GM23338 (cell line): Measurements from ENCODE around the gene CKB. TPM values are rescaled to one million over a fixed set of nuclear protein-coding genes. Genes with fewer than 3 reads are reported as not detected.

Experiments
- ATAC-seq: fragments of 200-7000 bp; cut with Tn5 transposase; 3 replicates; pipeline ENCODE4 v1.9.1; 2020
- DNase-seq: peaks from one replicate; pipeline ENCODE4 v3.0.0-alpha.2; 2015; ENCODE audit warnings: low spot score
- H2AFZ ChIP-seq: fragments of 200-600 bp; sonication (generic); 2 replicates; pipeline ENCODE4 v1.8.0; 2016; ENCODE audit warnings: antibody characterized with exemption, mild to moderate bottlenecking, moderate library complexity
- H3F3A ChIP-seq: fragments of 200-600 bp; sonication (generic); replicated peaks from 2 replicates; pipeline ENCODE4 v1.8.0; 2017; ENCODE audit warnings: antibody characterized with exemption, mixed run types, low read depth
- H3K27ac ChIP-seq: fragments of 200-600 bp; sonication (generic); 2 replicates; pipeline ENCODE4 v1.6.1; 2016; ENCODE audit warnings: low read depth
- H3K27me3 ChIP-seq: fragments of 200-600 bp; sonication (generic); 2 replicates; pipeline ENCODE4 v1.8.0; 2016; ENCODE audit warnings: mild to moderate bottlenecking, mixed run types, moderate library complexity; ENCODE audit not compliant: insufficient read depth
- H3K36me3 ChIP-seq: fragments of 200-600 bp; sonication (generic); 2 replicates; pipeline ENCODE4 v1.8.0; 2016; ENCODE audit warnings: mild to moderate bottlenecking; ENCODE audit not compliant: insufficient read depth
- H3K4me1 ChIP-seq: fragments of 200-600 bp; sonication (generic); 2 replicates; pipeline ENCODE4 v1.8.0; 2016; ENCODE audit warnings: mild to moderate bottlenecking, moderate library complexity; ENCODE audit not compliant: insufficient read depth
- H3K4me2 ChIP-seq: fragments of 200-600 bp; sonication (generic); 2 replicates; pipeline ENCODE4 v1.7.1; 2017; ENCODE audit warnings: mixed run types
- H3K4me3 ChIP-seq: fragments of 200-600 bp; sonication (generic); 2 replicates; pipeline ENCODE4 v1.6.1; 2016; ENCODE audit warnings: mixed run types
- H3K79me2 ChIP-seq: fragments of 200-600 bp; sonication (generic); replicated peaks from 2 replicates; pipeline ENCODE4 v1.8.0; 2017; ENCODE audit warnings: mild to moderate bottlenecking; ENCODE audit not compliant: insufficient read depth
- H3K9me2 ChIP-seq: fragments of 200-600 bp; sonication (generic); 2 replicates; pipeline ENCODE4 v1.8.0; 2017; ENCODE audit not compliant: insufficient read depth
- H4K20me1 ChIP-seq: fragments of 200-600 bp; sonication (generic); replicated peaks from 2 replicates; pipeline ENCODE4 v1.8.0; 2017; ENCODE audit warnings: mild to moderate bottlenecking; ENCODE audit not compliant: insufficient read depth
- H3K27ac Mint-ChIP-seq: 2 replicates; pipeline ENCODE4 v1.8.0; 2020; ENCODE audit warnings: inconsistent platforms, mild to moderate bottlenecking, moderate library complexity, mixed read lengths
- H3K27me3 Mint-ChIP-seq: 3 replicates; pipeline ENCODE4 v1.8.0; 2022; ENCODE audit warnings: low read depth, mild to moderate bottlenecking, moderate library complexity, mixed read lengths, inconsistent platforms; ENCODE audit not compliant: insufficient read depth, poor library complexity
- H3K36me3 Mint-ChIP-seq: 3 replicates; pipeline ENCODE4 v1.8.0; 2021; ENCODE audit warnings: low read depth, mild to moderate bottlenecking, inconsistent platforms, moderate library complexity, mixed read lengths
- H3K4me1 Mint-ChIP-seq: 3 replicates; pipeline ENCODE4 v1.8.0; 2020; ENCODE audit warnings: mild to moderate bottlenecking, inconsistent platforms, mixed read lengths
- H3K4me3 Mint-ChIP-seq: 3 replicates; pipeline ENCODE4 v1.8.0; 2021; ENCODE audit warnings: moderate library complexity, mild to moderate bottlenecking, inconsistent platforms, mixed read lengths
- H3K9me3 Mint-ChIP-seq: 3 replicates; pipeline ENCODE4 v1.8.0; 2020; ENCODE audit warnings: moderate library complexity, mild to moderate bottlenecking, inconsistent platforms, mixed read lengths
- CREB1 ChIP-seq: fragments of 250-450 bp; sonication (Bioruptor Pico); IDR thresholded peaks from 2 replicates; pipeline ENCODE4 v1.5.0; 2020; ENCODE audit warnings: low read depth, mild to moderate bottlenecking, moderate library complexity
- CTCF ChIP-seq, 2 experiments: fragments of 200-600 bp in 1 of 2; sonication (generic) in 1 of 2; conservative IDR thresholded peaks; 2 replicates each; pipeline versions ENCODE4 v1.5.1 to v1.6.1; 2016 to 2017; ENCODE audit warnings: antibody characterized with exemption in 2 of 2, low read depth in 2 of 2, mild to moderate bottlenecking in 2 of 2, moderate library complexity in 1 of 2
- ETS1 ChIP-seq: IDR thresholded peaks from 2 replicates; pipeline ENCODE4 v1.6.1; 2016; ENCODE audit warnings: antibody characterized with exemption
- EZH2 ChIP-seq: fragments of 200-600 bp; sonication (generic); IDR thresholded peaks from one replicate; pipeline ENCODE4 v1.8.0; 2017; ENCODE audit warnings: antibody characterized with exemption, mild to moderate bottlenecking, low read depth; ENCODE audit not compliant: unreplicated experiment
- EZH2phosphoT487 ChIP-seq: fragments of 200-600 bp; sonication (generic); IDR thresholded peaks from one replicate; pipeline ENCODE4 v1.8.1; 2018; ENCODE audit warnings: antibody characterized with exemption; ENCODE audit not compliant: unreplicated experiment
- JUNB ChIP-seq: IDR thresholded peaks from one replicate; pipeline ENCODE4 v1.6.1; 2016; ENCODE audit warnings: antibody characterized with exemption; ENCODE audit not compliant: unreplicated experiment
- NANOG ChIP-seq: IDR thresholded peaks from 2 replicates; pipeline ENCODE4 v1.6.1; 2016; ENCODE audit warnings: antibody characterized with exemption, borderline replicate concordance
- POLR2AphosphoS5 ChIP-seq: IDR thresholded peaks from 2 replicates; pipeline ENCODE4 v1.6.1; 2016; ENCODE audit warnings: antibody characterized with exemption, low read depth
- STAT1 ChIP-seq: IDR thresholded peaks from one replicate; pipeline ENCODE4 v1.6.1; 2016; ENCODE audit warnings: antibody characterized with exemption; ENCODE audit not compliant: unreplicated experiment
- ZNF114 ChIP-seq: fragments of 250-450 bp; sonication (Bioruptor Pico); IDR thresholded peaks from 2 replicates; pipeline ENCODE4 v1.5.0; 2020; ENCODE audit warnings: mild to moderate bottlenecking, moderate library complexity
- ZNF331 ChIP-seq: fragments of 250-450 bp; sonication (Bioruptor Pico); IDR thresholded peaks from 2 replicates; pipeline ENCODE4 v1.5.0; 2020; ENCODE audit warnings: low read depth, mild to moderate bottlenecking, moderate library complexity
- polyA plus RNA-seq: library from polyadenylated mRNA; unstranded; fragments of >200 nt; fragmentation: Nextera tagmentation; extraction: Ambion mirVana; gene quantifications from 2 replicates; pipeline ENCODE4 v1.2.1, GENCODE V29; 2016
- total RNA-seq: library from RNA; depleted of rRNA; stranded (reverse); fragments of >200 nt; shearing (Covaris generic); gene quantifications from 2 replicates; pipeline ENCODE4 v1.2.3, GENCODE V29; 2014
- TF ChIP-seq, protein P1 (sequence below): IDR thresholded peaks from one replicate; pipeline ENCODE4 v1.6.1; 2018; ENCODE audit warnings: antibody characterized with exemption; ENCODE audit not compliant: unreplicated experiment
- TF ChIP-seq, protein P2 (sequence below): fragments of 250-450 bp; sonication (Bioruptor Pico); IDR thresholded peaks from 2 replicates; pipeline ENCODE4 v1.5.0; 2020; ENCODE audit warnings: mild to moderate bottlenecking, moderate library complexity

Gene CKB
- total and polyA plus RNA-seq, 2 experiments from 2014 or later = 604 to 852 TPM

DNA sequence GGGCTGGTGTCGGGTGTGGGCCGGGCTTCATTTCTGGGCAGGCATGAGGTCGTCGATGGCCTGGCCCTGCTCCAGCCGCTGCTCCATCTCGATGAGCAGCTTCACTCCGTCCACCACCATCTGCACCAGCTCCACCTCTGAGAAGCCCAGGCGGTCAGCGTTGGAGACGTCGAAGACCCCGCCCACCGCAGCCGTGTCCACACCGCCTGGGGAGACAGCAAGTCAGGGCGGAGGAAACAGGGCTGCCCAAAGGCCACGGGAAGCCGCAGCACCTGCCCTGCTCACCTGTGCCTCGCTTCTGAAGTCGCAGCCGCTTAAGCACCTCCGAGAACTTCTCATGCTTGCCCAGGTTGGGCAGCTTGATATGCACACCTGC is 2.8 kb downstream of the CKB start:
- H3K36me3 ChIP-seq = no peaks in the 10 kb centered on the region; the same call in 1 of the 2 replicates
- no peak overlapping the region for H2AFZ ChIP-seq
- peak overlapping the region; percentile 54 for H3K4me3 Mint-ChIP-seq
- H3K27ac Mint-ChIP-seq = no peak overlapping the region
- peak overlapping the region; percentile 90; the same call in 1 of the 2 replicates for H3K4me3 ChIP-seq
- peaks cover 17% of the 10 kb centered on the region for H3K27me3 ChIP-seq
- peaks cover 34% of the 10 kb centered on the region for H3K27me3 Mint-ChIP-seq
- DNase-seq = no peak
- TF ChIP-seq, protein P1, sequence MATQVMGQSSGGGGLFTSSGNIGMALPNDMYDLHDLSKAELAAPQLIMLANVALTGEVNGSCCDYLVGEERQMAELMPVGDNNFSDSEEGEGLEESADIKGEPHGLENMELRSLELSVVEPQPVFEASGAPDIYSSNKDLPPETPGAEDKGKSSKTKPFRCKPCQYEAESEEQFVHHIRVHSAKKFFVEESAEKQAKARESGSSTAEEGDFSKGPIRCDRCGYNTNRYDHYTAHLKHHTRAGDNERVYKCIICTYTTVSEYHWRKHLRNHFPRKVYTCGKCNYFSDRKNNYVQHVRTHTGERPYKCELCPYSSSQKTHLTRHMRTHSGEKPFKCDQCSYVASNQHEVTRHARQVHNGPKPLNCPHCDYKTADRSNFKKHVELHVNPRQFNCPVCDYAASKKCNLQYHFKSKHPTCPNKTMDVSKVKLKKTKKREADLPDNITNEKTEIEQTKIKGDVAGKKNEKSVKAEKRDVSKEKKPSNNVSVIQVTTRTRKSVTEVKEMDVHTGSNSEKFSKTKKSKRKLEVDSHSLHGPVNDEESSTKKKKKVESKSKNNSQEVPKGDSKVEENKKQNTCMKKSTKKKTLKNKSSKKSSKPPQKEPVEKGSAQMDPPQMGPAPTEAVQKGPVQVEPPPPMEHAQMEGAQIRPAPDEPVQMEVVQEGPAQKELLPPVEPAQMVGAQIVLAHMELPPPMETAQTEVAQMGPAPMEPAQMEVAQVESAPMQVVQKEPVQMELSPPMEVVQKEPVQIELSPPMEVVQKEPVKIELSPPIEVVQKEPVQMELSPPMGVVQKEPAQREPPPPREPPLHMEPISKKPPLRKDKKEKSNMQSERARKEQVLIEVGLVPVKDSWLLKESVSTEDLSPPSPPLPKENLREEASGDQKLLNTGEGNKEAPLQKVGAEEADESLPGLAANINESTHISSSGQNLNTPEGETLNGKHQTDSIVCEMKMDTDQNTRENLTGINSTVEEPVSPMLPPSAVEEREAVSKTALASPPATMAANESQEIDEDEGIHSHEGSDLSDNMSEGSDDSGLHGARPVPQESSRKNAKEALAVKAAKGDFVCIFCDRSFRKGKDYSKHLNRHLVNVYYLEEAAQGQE = no peak
- TF ChIP-seq STAT1 (no peak), EZH2 (no peak), ZNF331 (CRISPR knock-in tag) (no peak), ETS1 (no peak), CREB1 (no peak), EZH2phosphoT487 (no peak), ZNF114 (CRISPR knock-in tag) (no peak), CTCF (conservative IDR thresholded peaks at IDR 0.05; ENCODE audit: low read depth in 2 of 2) (no peak), JUNB (no peak), POLR2AphosphoS5 (no peak), NANOG (no peak)
- TF ChIP-seq, protein P2, sequence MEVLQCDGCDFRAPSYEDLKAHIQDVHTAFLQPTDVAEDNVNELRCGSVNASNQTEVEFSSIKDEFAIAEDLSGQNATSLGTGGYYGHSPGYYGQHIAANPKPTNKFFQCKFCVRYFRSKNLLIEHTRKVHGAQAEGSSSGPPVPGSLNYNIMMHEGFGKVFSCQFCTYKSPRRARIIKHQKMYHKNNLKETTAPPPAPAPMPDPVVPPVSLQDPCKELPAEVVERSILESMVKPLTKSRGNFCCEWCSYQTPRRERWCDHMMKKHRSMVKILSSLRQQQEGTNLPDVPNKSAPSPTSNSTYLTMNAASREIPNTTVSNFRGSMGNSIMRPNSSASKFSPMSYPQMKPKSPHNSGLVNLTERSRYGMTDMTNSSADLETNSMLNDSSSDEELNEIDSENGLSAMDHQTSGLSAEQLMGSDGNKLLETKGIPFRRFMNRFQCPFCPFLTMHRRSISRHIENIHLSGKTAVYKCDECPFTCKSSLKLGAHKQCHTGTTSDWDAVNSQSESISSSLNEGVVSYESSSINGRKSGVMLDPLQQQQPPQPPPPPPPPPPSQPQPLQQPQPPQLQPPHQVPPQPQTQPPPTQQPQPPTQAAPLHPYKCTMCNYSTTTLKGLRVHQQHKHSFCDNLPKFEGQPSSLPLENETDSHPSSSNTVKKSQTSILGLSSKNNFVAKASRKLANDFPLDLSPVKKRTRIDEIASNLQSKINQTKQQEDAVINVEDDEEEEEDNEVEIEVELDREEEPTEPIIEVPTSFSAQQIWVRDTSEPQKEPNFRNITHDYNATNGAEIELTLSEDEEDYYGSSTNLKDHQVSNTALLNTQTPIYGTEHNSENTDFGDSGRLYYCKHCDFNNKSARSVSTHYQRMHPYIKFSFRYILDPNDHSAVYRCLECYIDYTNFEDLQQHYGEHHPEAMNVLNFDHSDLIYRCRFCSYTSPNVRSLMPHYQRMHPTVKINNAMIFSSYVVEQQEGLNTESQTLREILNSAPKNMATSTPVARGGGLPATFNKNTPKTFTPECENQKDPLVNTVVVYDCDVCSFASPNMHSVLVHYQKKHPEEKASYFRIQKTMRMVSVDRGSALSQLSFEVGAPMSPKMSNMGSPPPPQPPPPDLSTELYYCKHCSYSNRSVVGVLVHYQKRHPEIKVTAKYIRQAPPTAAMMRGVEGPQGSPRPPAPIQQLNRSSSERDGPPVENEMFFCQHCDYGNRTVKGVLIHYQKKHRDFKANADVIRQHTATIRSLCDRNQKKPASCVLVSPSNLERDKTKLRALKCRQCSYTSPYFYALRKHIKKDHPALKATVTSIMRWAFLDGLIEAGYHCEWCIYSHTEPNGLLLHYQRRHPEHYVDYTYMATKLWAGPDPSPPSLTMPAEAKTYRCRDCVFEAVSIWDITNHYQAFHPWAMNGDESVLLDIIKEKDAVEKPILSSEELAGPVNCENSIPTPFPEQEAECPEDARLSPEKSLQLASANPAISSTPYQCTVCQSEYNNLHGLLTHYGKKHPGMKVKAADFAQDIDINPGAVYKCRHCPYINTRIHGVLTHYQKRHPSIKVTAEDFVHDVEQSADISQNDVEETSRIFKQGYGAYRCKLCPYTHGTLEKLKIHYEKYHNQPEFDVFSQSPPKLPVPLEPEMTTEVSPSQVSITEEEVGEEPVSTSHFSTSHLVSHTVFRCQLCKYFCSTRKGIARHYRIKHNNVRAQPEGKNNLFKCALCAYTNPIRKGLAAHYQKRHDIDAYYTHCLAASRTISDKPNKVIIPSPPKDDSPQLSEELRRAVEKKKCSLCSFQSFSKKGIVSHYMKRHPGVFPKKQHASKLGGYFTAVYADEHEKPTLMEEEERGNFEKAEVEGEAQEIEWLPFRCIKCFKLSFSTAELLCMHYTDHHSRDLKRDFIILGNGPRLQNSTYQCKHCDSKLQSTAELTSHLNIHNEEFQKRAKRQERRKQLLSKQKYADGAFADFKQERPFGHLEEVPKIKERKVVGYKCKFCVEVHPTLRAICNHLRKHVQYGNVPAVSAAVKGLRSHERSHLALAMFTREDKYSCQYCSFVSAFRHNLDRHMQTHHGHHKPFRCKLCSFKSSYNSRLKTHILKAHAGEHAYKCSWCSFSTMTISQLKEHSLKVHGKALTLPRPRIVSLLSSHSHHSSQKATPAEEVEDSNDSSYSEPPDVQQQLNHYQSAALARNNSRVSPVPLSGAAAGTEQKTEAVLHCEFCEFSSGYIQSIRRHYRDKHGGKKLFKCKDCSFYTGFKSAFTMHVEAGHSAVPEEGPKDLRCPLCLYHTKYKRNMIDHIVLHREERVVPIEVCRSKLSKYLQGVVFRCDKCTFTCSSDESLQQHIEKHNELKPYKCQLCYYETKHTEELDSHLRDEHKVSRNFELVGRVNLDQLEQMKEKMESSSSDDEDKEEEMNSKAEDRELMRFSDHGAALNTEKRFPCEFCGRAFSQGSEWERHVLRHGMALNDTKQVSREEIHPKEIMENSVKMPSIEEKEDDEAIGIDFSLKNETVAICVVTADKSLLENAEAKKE (CRISPR knock-in tag) = no peak
- H3K4me1 ChIP-seq = peaks cover 17% of the 10 kb centered on the region
- H3F3A ChIP-seq = peaks cover 30% of the 10 kb centered on the region
- H3K9me3 Mint-ChIP-seq = peaks cover 4% of the 10 kb centered on the region; the same call in 2 of the 3 replicates
- no peaks in the 10 kb centered on the region for H3K9me2 ChIP-seq
- peaks cover 11% of the 10 kb centered on the region for H4K20me1 ChIP-seq
- peaks cover 28% of the 10 kb centered on the region for H3K4me1 Mint-ChIP-seq
- peak overlapping the region; percentile 64; the same call in 1 of the 2 replicates for H3K4me2 ChIP-seq
- peaks cover 14% of the 10 kb centered on the region for H3K36me3 Mint-ChIP-seq
- no peak for ATAC-seq
- no peak overlapping the region for H3K27ac ChIP-seq
- no peaks in the 10 kb centered on the region for H3K79me2 ChIP-seq
